H54 (cell line): ENCODE data around the gene NANOGP8.
A peak's percentile ranks its signal among the peaks of the same experiment; 100 is the strongest.
"Not testable (repeated sequence)": the region's sequence is repeated elsewhere in the genome, so short reads cannot be mapped to it uniquely, and the experiment has no call there.

Experiments used
- DNase-seq: peaks from one replicate; pipeline ENCODE4 v3.0.0; 2011; ENCODE audit warnings: low spot score, mixed read lengths; ENCODE audit not compliant: insufficient read length
- FAIRE-seq: peaks from 3 replicates; lab custom pipeline; 2011; peaks lifted over from hg19 to GRCh38; lab: Jason Lieb, UNC
- POLR2A ChIP-seq: IDR thresholded peaks from 2 replicates; pipeline ENCODE4 v1.6.1; 2011; ENCODE audit warnings: low read depth, mild to moderate bottlenecking, low read length

Gene NANOGP8

GRCh38 chr15:35107561-35107960 lies 22.5 kb upstream of the NANOGP8 start:
- FAIRE-seq (no peak), DNase-seq (no peak)
- no peak for TF ChIP-seq POLR2A

DNA sequence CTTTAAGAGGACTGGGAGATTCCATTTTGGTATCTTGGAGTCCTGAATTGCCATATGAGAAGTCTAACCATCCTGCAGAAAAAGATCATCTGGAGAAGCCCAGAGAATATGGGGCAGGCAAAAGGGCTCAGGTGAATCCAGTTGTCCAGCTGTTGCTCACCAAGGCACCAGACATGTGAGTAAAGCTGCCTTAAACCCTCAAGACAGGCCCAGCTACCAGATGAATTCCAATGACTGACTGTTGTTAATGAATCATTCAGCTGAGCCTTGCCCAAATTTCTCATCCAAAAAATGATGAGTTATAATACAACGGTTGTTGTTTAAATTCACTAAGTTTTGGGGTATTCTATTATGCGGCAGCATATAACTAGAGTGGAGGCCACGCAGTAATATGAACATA lies 22.0 kb upstream of the NANOGP8 start:
- FAIRE-seq = no peak

DNA sequence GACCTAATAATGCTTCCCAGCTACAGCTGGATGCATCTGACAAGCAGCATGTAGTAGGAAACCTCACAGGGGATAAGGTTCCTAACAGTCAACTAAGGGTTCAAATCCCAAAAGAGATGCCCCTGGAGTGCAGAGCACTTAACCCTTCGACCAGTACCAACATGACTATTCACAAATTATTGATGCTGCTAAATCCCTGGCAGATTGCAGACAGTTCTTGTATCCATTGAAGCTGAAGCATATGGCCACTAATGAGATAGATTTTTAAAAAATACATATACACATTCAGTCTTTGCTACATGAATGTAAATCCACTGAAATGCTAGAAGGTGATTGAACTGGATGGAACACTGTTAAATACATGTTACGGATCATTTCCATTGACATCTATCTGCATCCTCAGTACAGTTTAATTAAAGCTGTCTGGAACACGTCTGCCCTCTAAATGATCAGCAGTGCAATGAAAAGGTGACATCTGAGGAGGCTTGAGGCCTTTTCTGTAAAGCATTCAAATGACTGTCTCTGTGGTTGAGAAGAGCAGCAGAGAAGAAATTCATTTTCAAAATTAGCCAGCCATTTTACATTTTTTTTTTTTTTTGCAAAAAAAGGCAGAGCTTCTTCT lies 19.5 kb upstream of the NANOGP8 start:
- TF ChIP-seq POLR2A = no peak
- FAIRE-seq (peak; percentile 43), DNase-seq (no peak)

More for the DNA sequence above, 22.0 kb upstream of the NANOGP8 start:
- no peak for TF ChIP-seq POLR2A
- no peak for DNase-seq

GRCh38 chr15:35102186-35102585 lies 17.1 kb upstream of the NANOGP8 start:
- FAIRE-seq (no peak), DNase-seq (no peak)
- TF ChIP-seq POLR2A = no peak

DNA sequence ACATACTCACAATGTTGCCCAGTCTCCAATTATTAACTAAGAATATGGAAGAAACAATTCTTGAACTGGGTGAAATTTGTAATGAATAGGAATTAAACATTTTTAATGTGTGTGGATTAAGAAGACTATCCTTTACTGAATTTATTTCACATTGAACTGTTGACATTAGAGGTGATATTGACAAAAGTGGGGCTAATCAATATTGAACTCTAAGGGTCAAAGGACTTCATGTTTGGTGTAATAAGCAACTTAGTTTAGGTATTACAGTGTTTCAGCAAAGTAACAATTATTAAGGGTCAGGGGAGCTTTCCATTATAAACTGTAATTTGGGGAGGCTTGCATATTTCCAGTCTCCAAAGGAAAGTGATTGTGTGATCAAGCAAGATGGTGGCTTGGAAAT lies 16.2 kb upstream of the NANOGP8 start:
- no peak for DNase-seq
- FAIRE-seq = no peak
- no peak for TF ChIP-seq POLR2A

DNA sequence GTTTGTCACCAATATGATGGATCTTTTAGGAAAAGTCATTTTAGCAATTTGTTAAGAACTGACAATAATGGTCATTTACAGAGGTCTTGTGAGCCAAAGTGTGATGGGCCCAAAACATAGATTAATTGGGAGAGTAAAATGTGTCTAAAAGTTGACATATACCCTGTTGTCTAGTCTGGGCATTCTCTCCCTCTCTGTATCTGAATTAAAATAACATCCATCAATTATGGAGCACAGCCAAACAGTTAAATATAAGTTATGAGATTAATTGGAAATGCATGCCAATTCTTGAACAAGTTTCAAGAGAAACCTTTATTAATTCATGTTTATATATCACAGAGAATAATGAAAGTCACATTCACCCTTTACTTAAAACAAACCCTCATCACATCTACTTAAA lies 13.6 kb upstream of the NANOGP8 start:
- no peak for TF ChIP-seq POLR2A
- no peak for FAIRE-seq
- no peak for DNase-seq

DNA sequence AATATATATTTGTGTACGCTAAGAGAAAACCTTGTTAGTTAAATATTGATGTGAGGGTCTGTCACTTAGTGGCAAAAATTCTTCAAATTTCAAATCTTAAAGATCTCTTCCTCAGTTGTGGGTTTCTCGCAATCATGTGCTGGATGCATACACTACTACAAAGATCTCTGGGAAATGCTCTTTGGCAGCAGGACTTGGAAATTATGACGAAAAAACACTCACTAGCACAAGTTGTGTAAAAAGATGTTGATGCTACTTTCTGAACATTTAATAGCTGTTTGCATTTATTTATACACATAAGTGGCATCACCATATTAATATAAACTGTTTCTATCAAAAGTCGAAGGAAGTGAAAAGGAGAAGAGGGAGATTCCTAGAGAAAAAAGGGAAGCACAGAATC lies 10.8 kb upstream of the NANOGP8 start:
- DNase-seq (no peak), FAIRE-seq (no peak)
- no peak for TF ChIP-seq POLR2A

GRCh38 chr15:35092846-35093245 lies 7.8 kb upstream of the NANOGP8 start:
- no peak for TF ChIP-seq POLR2A
- FAIRE-seq = no peak
- no peak for DNase-seq

DNA sequence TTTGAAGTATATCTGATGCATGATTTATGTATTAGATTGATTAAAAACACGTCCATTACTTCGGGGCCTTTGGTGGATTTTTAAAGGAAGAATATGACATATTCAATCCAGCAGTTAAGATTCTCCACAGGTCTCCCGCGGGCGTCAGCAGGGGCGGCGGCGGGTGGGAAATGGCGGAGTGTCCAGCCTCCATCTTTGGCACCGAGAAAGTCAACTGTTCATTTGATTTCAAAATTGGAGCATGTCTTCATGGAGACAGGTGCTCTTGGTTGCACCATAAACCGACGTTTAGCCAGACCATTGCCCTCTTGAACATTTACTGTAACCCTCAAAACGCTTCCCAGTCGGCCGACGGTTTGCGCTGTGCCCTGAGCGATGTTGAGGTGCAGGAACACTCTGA lies 7.2 kb upstream of the NANOGP8 start:
- no peak for TF ChIP-seq POLR2A
- FAIRE-seq = no peak
- DNase-seq = no peak

GRCh38 chr15:35090104-35090807 lies 5.2 kb upstream of the NANOGP8 start:
- DNase-seq = no peak
- FAIRE-seq = no peak
- no peak for TF ChIP-seq POLR2A

DNA sequence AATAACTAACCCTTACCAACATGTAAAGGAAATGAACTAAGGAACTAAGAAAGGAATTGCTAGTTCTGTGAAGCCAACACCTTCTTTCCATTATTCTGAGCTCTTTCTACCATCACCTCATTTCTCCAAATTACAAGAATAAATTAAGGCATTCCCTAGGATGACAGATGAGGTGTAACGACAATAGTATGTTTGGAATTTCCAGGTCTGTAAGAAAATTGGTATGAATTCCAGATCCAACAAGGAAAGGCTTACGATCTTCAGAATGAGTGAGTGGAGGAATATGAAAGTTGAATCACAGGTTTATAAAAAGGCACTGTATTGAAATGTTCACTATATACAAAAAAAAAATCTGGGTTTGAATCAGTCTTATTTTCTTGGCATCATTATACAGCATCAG lies 4.5 kb upstream of the NANOGP8 start:
- no peak for FAIRE-seq
- no peak for TF ChIP-seq POLR2A

GRCh38 chr15:35088329-35088728 lies 3.2 kb upstream of the NANOGP8 start:
- FAIRE-seq (no peak), DNase-seq (no peak)
- no peak for TF ChIP-seq POLR2A

More for the DNA sequence above, 4.5 kb upstream of the NANOGP8 start:
- no peak for DNase-seq

GRCh38 chr15:35087759-35088158 lies 2.7 kb upstream of the NANOGP8 start:
- DNase-seq (no peak), FAIRE-seq (no peak)
- no peak for TF ChIP-seq POLR2A

DNA sequence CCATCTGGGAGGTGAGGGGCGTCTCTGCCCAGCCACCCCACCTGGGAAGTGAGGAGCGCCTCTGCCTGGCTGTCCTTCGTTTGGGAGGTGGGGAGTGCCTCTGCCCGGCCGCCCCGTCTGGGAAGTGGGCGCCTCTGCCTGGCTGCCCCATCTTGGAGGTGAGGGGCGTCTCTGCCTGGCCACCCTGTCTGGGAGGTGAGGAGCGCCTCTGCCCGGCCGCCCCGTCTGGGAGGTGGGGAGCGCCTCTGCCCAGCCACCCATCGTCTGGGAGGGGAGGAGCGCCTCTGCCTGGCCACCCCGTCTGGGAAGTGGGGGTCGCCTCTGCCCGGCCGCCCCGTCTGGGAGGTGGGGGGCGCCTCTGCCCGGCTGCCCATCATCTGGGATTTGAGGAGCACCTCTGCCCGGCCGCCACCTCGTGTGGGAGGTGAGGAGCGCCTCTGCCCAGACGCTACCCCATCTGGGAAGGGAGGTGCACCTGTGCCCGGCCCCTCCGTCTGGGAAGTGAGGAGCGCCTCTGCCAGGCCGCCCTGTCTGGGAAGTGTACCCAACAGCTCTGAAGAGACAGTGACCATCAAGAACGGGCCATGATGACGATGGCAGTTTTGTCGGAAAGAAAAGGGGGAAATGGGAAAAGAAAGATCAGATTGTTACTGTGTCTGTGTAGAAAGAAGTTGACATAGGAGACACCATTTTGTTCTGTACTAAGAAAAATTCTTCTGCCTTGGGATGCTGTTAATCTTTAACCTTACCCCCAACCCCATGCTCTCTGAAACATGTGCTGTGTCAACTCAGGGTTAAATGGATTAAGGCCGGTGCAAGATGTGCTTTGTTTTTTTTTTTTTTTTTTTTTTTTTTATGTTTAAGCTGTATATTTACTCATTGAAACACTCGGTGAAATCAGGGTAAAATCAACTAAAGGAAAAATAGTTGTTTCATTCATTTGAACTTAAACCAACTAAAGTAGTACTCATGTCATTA lies 2.4 kb downstream of the NANOGP8 start:
- DNase-seq, FAIRE-seq: not testable (repeated sequence)

- DNase-seq, FAIRE-seq: not testable (repeated sequence)
Measured at GRCh38 chr15:35081626-35082365, 3.3 kb downstream of the NANOGP8 start.
